GM13977 (cell line): Measurements from ENCODE around the gene TDP1.

ENCODE experiments used
- DNase-seq: peaks from one replicate; pipeline ENCODE4 v3.0.0; 2012; ENCODE audit warnings: low spot score
- in situ Hi-C: fragments of 300-500 bp; cut with MboI; formaldehyde crosslinking; loops from one replicate; pipeline ENCODE4 v1.12.0; 2022; ENCODE audit warnings: low sequenced_read_pairs, low pct_unique_long_range_greater_than_20kb, mixed read lengths, inconsistent platforms; ENCODE audit not compliant: unreplicated experiment
- TF ChIP-seq, protein P1 (sequence below): IDR thresholded peaks from 2 replicates; pipeline ENCODE4 v1.5.1; 2012; ENCODE audit warnings: mild to moderate bottlenecking, control low read depth; ENCODE audit not compliant: insufficient read depth; ENCODE audit errors: extremely low read depth, missing control alignments

The TDP1 gene

DNA sequence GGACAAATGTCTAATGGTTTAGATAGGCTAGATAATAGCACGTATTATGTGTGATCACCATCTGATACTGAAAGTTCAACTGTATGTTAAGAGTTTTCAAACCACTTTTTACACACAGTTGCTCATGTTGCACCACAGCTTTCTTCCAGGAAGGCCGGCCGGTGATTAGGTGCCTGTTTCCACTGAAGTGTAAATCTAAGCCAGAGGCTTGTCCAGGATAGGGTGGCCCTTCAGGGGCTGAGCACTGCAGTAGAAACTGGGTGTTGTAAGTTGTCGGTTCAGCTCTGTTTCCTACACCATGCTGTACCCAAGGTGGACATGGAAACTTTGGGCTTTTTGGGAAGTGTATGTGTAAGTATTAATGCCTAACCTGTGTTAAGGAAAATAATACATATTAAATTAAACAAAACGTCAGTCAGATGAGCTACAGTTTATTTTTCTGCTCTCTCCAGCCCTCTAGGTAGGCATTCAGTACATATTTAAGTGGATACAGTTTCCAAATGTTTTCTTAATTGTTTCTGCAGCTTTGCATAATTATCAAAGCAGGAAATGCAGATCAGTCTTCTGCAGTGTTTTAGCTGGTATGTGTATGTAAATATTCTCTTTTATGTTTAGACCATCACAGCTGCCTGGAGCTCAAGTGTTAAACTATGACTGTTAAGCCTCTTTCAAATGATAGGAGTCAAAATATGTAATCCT, 30.9 kb downstream of the TDP1 start:
- in situ Hi-C loops, result no loop called here
- TF ChIP-seq, protein P1, sequence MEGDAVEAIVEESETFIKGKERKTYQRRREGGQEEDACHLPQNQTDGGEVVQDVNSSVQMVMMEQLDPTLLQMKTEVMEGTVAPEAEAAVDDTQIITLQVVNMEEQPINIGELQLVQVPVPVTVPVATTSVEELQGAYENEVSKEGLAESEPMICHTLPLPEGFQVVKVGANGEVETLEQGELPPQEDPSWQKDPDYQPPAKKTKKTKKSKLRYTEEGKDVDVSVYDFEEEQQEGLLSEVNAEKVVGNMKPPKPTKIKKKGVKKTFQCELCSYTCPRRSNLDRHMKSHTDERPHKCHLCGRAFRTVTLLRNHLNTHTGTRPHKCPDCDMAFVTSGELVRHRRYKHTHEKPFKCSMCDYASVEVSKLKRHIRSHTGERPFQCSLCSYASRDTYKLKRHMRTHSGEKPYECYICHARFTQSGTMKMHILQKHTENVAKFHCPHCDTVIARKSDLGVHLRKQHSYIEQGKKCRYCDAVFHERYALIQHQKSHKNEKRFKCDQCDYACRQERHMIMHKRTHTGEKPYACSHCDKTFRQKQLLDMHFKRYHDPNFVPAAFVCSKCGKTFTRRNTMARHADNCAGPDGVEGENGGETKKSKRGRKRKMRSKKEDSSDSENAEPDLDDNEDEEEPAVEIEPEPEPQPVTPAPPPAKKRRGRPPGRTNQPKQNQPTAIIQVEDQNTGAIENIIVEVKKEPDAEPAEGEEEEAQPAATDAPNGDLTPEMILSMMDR, result no peak
- no peak for DNase-seq

DNA sequence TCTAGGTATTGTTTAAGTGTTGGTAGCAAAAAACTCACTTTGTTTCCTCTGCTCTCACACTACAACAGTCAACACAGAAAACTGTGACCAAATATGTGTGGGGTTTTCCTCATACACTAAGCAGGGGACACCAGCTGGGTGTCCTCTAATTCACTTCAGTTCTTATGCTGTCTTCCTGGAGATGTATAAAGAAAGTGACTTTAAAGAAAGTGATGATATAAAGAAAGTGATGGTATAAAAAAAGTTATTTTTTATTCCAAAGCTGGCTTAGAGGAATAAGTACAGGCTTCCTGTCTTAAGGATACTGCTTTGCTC, 31.4 kb downstream of the TDP1 start:
- TF ChIP-seq, protein P1, result no peak
- DNase-seq, result no peak
- in situ Hi-C loops, result no loop called here

DNA sequence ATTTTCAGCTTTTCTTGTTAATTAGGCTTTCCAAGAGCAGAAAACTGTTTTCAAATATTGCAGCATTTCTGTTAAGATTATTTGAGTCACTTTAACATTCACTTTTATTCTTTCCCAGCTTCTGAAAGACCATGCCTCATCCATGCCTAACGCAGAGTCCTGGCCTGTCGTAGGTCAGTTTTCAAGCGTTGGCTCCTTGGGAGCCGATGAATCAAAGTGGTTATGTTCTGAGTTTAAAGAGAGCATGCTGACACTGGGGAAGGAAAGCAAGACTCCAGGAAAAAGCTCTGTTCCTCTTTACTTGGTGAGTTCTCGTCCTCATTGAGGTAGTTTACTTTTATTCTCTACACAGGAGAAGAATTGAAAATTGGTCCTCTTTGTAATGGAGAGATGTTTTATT, 33.1 kb downstream of the TDP1 start:
- TF ChIP-seq, protein P1, result no peak
- DNase-seq, result no peak
- in situ Hi-C loops, result no loop called here

DNA sequence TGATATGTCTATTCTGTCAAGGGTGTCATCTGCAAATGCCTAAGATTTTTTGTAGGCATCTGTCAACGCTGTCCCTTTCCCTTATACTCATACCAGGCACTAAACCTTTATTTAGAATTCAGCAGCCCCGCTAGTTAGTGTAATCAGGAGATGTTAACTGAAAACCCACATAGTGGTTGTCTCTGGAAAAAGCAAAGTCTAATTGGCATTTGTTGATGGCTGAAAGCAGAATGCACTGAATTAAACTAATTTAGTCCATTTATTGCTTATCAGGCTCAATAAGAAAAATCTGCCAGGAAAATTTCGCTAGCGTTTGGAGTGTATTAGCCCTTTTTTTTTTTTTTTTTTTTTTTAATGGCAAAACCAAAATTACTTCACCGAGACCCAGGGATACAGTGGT, 34.5 kb downstream of the TDP1 start:
- in situ Hi-C loops, result no loop called here
- TF ChIP-seq, protein P1, result no peak
- no peak for DNase-seq

DNA sequence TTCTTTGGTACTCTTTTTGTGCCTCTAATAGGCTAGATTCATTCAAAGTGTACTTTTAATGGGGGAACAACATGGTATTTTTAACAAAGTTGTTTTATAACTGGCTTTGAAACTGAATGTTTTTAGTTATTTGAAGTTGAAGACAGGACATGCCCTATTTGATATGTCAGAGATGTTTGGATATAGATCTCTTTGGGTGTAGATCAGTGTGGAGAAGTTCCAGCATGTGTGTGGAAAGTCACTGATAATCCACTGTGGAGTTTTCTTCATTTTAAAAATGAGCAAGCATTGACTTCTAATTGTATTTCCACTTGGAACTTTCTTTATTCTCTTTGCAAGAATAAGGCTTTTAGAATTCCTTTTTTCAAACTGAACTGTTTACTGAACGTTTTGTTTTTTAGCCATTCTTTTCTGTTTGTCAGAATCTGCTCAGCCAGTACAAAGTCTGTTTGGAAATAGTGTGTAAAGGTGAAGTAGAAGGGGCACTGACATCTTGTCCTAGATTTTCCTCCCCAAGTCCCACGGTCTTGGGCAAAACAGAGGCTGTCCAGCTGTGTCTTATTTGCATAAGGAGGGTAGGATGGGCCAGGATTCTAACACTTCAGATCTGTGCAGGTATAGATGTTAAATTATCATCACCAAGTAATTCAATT, 35.0 kb downstream of the TDP1 start:
- no peak for DNase-seq
- TF ChIP-seq, protein P1, result no peak
- in situ Hi-C loops, result no loop called here

DNA sequence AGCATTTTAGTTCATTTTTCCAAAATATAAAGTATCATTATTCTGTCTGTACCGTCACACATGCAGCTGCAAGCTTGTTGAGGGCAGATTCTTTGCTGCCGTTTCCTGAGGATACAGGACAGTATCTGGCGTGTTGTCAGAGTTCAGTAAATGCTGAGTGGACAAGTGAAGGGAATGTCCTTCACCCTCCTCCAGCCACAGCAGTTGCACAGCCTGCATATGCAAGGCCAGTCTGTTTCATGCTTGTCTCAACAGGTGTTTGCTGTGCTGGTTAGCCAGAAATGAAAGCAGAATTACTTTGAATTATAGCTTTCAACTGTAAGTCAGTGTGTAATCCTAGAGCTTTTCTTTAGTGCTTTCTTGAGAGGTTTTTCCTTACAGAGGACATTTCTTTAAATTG, 36.5 kb downstream of the TDP1 start:
- in situ Hi-C loops, result no loop called here
- TF ChIP-seq, protein P1, result no peak
- no peak for DNase-seq
